Measurements from ENCODE around the gene GAST.
"Not testable (repeated sequence)": the region's sequence is repeated elsewhere in the genome, so short reads cannot be mapped to it uniquely, and the experiment has no call there.

The GAST gene, protein sequence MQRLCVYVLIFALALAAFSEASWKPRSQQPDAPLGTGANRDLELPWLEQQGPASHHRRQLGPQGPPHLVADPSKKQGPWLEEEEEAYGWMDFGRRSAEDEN

DNA sequence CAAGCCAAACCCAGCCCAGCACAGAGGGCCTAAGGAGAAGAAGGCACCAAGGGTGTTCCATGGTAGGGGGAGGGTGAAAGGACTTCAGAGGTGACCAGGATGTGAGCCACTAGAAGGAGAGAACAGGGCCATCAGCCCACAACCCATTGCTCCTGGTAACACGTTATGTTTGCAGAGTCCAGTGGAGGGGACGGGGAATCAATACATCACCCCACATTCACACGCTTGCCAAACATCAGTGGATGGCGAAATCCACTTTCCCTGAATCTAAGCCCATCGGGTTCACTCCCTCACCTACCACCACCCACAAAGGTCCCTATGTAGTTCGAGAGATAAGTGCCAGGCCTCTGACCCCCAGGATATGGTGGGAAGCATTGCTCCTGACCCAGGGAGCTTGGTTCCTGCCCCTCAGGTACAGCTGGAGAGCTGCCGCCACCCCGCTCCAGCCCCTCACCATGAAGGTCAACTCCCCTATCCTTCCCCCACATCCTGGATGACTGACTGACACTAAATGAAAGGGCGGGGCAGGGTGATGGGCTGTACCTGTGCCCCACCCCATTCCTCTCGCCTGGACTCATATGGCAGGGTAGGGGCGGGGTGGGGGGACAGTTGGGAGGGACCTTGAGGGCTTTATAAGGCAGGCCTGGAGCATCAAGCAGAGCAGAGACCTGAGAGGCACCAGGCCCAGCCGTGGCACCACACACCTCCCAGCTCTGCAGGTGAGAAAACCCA lies at the start of gene GAST:
TSS of gene GAST (plus strand) at position 663 of the 732 bp plus-strand sequence. CDS start 3,106 bp downstream, outside the sequence.
- no peak for DNase-seq

- DNase-seq = no peak
Observed at GRCh38 chr17:41663451-41664171, 48.5 kb upstream of the GAST start.

DNA sequence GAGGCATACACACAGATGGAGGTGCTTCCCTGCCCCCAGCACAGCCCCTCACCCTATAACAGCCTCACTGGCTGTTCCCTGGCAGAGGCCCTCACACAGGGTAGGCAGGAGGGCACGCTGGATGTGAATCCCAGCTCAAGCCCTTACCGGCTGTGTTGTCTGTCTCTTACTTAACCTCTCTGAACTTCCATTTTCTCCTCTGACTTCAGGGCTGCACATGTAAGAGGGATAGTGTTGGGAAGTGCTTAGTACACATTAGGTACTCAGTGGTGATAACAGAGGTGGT lies 48.0 kb upstream of the GAST start:
- no peak for DNase-seq

DNA sequence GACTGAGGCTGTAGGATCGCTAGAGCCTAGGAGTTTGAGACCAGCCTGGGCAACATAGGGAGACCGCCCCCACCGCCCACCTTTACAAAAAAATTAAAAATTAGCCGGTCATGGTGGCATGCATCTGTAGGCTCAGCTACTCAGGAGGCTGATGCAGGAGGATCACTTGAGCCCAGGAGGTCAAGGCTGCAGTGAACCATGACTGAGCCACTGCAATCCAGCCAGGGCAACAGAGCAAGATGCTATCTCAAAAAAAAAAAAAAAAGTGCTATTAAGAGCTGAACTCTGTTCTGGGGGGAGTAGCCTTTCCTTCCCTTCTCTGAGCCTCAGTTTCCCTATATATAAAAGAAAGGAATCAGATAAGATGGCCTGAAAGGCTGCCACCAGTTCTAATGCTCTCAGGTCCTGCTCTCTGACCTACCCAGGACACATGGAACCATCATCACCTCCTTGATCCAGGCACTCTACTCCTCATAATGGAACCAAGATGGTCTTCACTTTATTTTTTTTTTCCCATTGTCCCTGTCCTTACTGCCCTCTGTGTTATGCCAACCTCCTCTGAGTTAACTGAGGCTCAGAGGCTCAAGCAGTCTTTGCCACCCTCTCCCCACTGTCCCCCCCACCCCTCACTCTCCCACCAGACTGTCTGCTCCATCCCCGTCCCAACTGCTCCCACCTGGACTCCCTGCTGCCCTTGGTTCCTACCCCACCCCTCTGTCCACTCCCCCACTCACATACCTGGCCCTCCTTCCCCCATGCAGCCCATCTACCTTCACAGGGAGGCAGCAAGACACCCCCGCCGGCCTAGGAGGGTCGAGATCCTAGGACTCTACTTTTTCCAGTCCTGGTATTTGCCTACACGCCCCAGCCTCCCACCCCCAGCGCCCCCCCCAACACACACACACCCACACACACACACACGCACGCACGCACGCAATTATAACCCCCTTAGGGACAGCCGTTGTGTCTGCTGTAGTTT lies 47.3 kb upstream of the GAST start:
- DNase-seq = no peak

DNA sequence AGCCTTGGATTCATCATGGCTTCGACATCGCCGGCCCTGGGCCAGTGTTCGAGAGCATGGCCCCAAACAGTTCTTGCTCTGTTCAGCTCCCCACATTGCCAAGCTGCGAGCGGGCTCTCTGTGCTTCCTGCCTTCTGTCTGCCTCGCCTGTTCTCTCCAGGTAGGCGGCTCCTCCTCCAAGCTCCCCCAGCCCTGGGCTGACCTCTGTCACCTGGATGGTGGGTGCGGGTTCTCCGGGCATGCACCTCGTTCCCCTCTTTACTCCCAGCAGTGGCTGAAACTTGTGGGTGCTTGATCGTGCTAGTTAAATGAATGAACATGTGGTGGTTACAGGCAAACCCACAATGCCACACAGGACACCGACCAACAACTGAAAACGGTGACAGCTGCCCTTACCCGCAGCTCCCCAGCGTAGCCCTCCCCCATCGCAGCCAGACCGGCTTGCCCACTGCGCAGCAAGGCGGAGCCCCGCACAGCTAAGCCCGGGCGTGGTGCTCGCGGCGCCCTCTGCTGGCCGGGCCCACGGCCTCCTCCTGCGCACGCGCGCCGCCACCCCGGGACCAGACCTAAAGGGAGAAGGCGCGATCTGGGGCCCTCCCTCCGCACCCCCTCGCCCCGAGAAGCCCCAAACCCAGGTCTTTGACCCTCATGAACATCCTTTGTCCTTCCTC lies 46.4 kb upstream of the GAST start:
- peak; percentile 64 for DNase-seq

GRCh38 chr17:41666237-41666641 lies 45.9 kb upstream of the GAST start:
- peak; percentile 38 for DNase-seq

DNA sequence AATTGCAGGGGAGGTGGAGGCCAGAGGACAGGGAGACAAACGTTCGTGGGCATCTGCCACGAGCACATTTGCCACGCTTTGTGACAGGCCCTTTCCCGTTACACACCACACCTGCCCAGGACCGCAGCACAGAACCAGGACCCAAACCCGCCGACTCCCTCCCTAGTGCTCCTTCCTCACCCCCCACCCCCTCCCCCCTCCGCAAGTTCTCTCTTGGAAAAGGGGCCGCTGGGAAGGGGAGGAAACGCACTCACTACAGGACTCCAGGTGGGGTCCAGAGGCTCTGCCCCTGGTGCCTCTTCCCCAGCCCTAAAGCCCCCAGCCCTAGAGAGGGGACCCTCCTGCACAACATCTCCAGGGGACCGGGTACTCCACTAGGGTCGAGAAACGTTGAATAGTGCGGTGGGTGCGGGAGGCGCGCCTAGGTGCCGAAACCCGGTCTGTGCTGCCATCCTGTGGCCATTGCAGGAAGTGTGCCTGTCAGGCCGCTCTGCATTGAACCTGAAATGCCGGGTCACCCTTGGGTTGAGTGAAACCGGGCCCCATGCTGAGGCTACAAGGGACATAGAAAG lies 45.3 kb upstream of the GAST start:
- peak; percentile 71 for DNase-seq

GRCh38 chr17:41667280-41668041 lies 44.7 kb upstream of the GAST start:
- DNase-seq = no peak

DNA sequence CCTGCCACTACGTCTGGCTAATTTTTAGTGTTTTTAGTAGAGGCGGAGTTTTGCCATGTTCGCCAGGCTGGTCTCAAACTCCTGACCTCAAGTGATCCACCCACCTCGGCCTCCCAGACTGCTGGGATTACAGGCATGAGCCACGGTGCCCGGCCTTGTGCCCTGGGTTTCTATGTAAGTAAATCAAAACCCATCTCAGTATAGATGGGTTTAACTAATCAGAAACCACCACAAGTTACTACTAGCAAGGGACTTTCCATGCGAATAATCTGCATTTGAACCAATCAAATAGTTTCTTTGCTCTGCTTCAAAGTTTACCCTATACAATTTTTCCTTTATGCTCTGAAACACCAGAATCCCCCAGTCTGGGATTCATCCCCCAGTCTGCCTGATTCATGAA lies 40.0 kb upstream of the GAST start:
- DNase-seq = no peak

GRCh38 chr17:41675157-41676057 lies 36.7 kb upstream of the GAST start:
- not testable (repeated sequence) for DNase-seq

GRCh38 chr17:41676058-41676419 lies 36.1 kb upstream of the GAST start:
- no peak for DNase-seq

GRCh38 chr17:41678411-41678906 lies 33.7 kb upstream of the GAST start:
- DNase-seq = no peak

GRCh38 chr17:41678907-41679739 lies 33.0 kb upstream of the GAST start:
- no peak for DNase-seq

- no peak for DNase-seq
Observed at GRCh38 chr17:41679740-41680425, 32.2 kb upstream of the GAST start.

DNA sequence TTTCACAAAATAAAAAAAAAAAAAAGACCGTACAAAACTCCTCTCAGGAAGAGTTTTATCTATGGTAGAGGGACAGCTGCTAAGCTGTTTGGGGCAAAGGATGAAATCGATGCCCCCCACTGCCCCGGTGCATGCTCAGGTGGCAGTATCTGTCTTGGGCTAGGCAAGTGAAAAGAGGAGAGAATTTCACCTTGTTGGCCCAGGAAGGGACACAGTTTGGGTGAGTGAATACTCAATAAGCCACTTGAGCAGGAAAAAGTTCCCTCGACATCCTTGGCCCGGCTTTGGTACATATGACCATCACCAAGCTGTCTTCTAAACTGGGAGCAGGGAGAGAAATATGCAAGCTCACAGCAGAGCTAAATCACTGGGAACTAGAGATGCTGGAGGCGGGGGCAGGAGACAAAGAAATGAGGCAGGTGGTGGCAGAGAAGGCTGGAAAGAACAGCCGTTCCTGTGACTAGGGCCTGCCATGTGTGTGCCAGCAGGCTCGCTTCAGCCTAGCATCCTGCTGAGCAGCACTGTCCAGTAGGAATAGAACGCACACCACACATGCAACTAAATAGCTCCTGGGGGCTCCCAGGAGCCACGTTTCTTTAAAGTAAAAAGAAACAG lies 31.6 kb upstream of the GAST start:
- DNase-seq = no peak

- DNase-seq = no peak
Observed at GRCh38 chr17:41681776-41682175, 30.4 kb upstream of the GAST start.

GRCh38 chr17:41682631-41683030 lies 29.5 kb upstream of the GAST start:
- DNase-seq = no peak

- DNase-seq = no peak
Observed at GRCh38 chr17:41683441-41684007, 28.6 kb upstream of the GAST start.
